ENCODE measurements around the gene SNAP91. TPM values are rescaled to one million over a fixed set of nuclear protein-coding genes. Genes with fewer than 3 reads are reported as not detected.

SNAP91 gene
- total RNA-seq (2022; extraction: Qiagen RNA extraction), result 0.11 to 0.19 TPM (median 0.14 TPM) in 5 replicates

GRCh38 chr6:83708970-83709747 lies at the start of gene SNAP91:
SNAP91 (minus strand) TSS chr6:83709101; CDS start chr6:83707927, 1,174 bp downstream.

GRCh38 chr6:83511901-83512681 lies 196.8 kb downstream of the SNAP91 start, which contains the start of gene PRSS35:
PRSS35 (plus strand) TSS chr6:83512534; CDS start chr6:83523442, 10,908 bp downstream.

Other genes with a start within 250 kb of the SNAP91 start
- gene PRSS35, start 196.6 kb downstream of the SNAP91 start, total RNA-seq (2022; extraction: Qiagen RNA extraction), result 0.06 to 0.14 TPM (median 0.06 TPM) in 5 replicates
- 0.33 to 0.70 TPM (median 0.38 TPM) in 5 replicates for gene RIPPLY2, start 144.3 kb upstream of the SNAP91 start, total RNA-seq (2022; extraction: Qiagen RNA extraction)
- 18.9 to 28.2 TPM (median 21.0 TPM) in 5 replicates for gene CYB5R4, start 150.6 kb upstream of the SNAP91 start, total RNA-seq (2022; extraction: Qiagen RNA extraction)

Data from A549 treated with AZD2906 at 1 μM for 4 hours (cell line).